ENCODE data around the gene CTCF. TPM values are rescaled to one million over a fixed set of nuclear protein-coding genes. Genes with fewer than 3 reads are reported as not detected.
A peak's percentile ranks its signal among the peaks of the same experiment; 100 is the strongest.

CTCF gene
- total RNA-seq, 1 donor from 2014 or later = 36.0 TPM

DNA sequence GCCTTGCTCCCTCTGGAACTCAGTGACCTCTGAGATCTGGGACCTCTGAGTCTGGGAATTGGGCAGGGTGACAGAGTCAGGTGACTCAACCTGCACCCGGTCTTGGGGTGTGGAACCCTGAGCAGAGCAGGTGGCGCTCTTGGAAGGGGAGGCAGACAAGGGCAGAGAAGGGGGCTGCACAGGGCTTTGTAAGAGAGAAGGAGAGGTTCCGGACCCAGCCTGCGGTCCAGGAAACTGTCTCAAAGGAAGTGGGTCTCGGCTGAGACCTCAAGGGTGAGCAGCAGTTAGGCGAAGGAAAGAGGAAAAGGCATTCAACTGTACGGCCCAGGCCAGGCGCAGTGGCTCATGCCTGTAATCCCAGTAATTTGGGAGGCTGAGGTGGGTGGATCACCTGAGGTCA is 43.6 kb upstream of the CTCF start:
- no peaks in the 10 kb centered on the region for H3K27me3 ChIP-seq
- TF ChIP-seq, protein P1, sequence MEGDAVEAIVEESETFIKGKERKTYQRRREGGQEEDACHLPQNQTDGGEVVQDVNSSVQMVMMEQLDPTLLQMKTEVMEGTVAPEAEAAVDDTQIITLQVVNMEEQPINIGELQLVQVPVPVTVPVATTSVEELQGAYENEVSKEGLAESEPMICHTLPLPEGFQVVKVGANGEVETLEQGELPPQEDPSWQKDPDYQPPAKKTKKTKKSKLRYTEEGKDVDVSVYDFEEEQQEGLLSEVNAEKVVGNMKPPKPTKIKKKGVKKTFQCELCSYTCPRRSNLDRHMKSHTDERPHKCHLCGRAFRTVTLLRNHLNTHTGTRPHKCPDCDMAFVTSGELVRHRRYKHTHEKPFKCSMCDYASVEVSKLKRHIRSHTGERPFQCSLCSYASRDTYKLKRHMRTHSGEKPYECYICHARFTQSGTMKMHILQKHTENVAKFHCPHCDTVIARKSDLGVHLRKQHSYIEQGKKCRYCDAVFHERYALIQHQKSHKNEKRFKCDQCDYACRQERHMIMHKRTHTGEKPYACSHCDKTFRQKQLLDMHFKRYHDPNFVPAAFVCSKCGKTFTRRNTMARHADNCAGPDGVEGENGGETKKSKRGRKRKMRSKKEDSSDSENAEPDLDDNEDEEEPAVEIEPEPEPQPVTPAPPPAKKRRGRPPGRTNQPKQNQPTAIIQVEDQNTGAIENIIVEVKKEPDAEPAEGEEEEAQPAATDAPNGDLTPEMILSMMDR (IDR thresholded peaks at IDR 0.05) = no peak
- intact Hi-C loops (cut with DNase I) = no loop called here
- no peak for DNase-seq
- no peak for ATAC-seq
- peaks cover 12% of the 10 kb centered on the region for H3K4me1 ChIP-seq
- no peaks in the 10 kb centered on the region for H3K36me3 ChIP-seq
- H3K27ac ChIP-seq = no peak overlapping the region
- H3K4me3 ChIP-seq = no peak overlapping the region
- no peaks in the 10 kb centered on the region for H3K9me3 ChIP-seq

DNA sequence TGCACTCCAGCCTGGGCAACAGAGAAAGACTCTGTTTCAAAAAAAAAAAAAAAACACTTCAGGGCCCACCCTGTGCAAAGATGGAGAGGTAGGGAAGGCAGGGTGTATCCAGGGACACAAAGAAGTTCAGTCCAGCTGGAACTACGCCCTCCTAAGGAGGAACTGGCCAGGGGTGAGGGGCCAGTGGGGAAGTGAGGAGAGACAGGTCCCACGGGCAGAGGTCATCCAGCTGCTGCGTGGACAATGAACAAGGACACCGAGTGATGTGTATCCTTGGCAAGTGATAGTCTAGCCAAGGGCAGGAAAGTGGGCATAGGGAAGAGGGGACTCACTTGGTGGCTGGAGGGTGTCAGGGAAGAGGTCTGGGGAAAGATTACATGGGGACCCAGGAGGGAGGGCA is 43.1 kb upstream of the CTCF start:
- intact Hi-C loops (cut with DNase I) = no loop called here

DNA sequence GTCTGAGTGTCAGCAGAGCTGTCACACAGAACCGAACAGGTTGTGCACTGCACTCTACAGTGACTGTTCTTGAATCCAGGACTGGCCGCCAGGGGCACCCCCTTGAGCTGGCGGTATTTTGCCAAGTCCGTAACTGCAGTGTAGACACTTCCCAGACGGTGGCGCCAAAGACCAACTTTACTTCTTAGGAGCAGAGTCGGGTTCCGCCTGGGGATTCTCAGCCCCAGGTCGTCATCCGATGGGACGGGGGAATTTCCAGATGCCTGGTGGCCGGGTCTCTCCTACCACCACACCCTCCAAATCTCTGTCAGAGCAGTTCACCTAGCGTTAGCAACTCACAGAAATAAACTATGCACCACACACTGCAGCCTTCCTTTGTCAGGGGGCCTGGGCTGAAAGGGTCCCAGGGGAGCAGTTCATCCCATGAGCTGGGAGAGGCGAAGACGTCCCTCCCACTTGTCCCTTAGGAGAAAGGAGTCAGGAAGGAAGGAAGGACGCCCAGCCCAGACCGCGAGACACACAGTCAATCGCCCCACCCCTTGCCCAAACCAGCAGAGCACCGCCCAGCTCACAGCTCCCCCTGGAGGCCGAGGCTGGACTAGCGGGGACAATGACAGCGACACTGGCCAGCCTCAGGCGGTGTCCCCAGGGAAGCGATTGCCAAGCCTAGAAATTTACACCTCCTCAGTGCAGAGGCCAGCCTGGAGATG is 41.1 kb upstream of the CTCF start:
- ATAC-seq (peak; percentile 96), DNase-seq (peak; percentile 95)
- H3K27me3 ChIP-seq = no peaks in the 10 kb centered on the region
- H3K4me1 ChIP-seq = peaks cover 4% of the 10 kb centered on the region
- intact Hi-C loops (cut with DNase I) = loop anchor here (10.0 kb wide), 1 partner anchor 134 kb away; no protein-coding TSS in a partner anchor
- TF ChIP-seq, protein P1 (IDR thresholded peaks at IDR 0.05) = peak; percentile 75
- H3K36me3 ChIP-seq = no peaks in the 10 kb centered on the region
- peak overlapping the region; percentile 86 for H3K27ac ChIP-seq
- no peaks in the 10 kb centered on the region for H3K9me3 ChIP-seq
- peak overlapping the region; percentile 47 for H3K4me3 ChIP-seq

More for the DNA sequence above, 43.1 kb upstream of the CTCF start:
- H3K27me3 ChIP-seq = no peaks in the 10 kb centered on the region
- ATAC-seq = no peak
- no peaks in the 10 kb centered on the region for H3K9me3 ChIP-seq
- no peak for DNase-seq
- TF ChIP-seq, protein P1 (IDR thresholded peaks at IDR 0.05) = no peak
- H3K4me3 ChIP-seq = no peak overlapping the region
- no peak overlapping the region for H3K27ac ChIP-seq
- H3K36me3 ChIP-seq = no peaks in the 10 kb centered on the region
- peaks cover 9% of the 10 kb centered on the region for H3K4me1 ChIP-seq

DNA sequence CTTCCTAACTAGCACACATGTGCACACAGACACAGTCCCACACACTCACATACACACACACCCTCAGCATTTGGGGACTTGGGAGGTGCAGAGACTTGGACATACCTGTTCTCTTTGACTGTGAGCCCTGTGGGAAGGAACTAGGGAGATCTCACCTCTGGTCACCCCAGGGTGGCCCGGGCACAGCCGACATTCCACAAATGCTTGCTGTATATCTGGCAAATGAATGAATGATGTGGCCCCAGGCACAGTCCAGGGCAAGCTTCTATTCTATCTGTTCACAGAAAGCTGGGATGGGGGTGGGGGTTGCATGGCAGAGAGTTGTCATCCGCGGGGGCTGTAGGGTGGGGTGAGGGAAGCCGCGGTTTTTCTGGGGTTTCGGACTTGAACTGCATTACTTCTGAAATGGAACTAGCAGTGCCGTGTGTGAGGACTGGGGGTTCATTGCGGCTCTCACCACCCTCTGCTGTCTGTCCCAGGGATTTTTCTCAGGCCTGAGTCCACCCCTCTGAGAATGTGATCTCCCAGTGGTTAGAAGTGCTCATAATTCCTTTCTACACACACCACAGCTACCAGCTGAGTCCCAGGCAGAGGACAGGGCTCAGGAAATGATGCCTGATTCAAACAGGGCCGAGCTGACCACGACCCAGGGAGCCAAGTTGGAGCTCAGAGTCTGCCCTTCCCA is 37.0 kb upstream of the CTCF start:
- no peak for ATAC-seq
- Histone ChIP-seq H3K36me3 (no peaks in the 10 kb centered on the region), H3K9me3 (no peaks in the 10 kb centered on the region), H3K27ac (no peak overlapping the region), H3K4me3 (no peak overlapping the region), H3K4me1 (peaks cover 17% of the 10 kb centered on the region), H3K27me3 (no peaks in the 10 kb centered on the region)
- no peak for DNase-seq
- intact Hi-C loops (cut with DNase I) = loop anchor here (10.0 kb wide), 1 partner anchor 129 kb away; no protein-coding TSS in a partner anchor
- TF ChIP-seq, protein P1 (IDR thresholded peaks at IDR 0.05) = no peak

DNA sequence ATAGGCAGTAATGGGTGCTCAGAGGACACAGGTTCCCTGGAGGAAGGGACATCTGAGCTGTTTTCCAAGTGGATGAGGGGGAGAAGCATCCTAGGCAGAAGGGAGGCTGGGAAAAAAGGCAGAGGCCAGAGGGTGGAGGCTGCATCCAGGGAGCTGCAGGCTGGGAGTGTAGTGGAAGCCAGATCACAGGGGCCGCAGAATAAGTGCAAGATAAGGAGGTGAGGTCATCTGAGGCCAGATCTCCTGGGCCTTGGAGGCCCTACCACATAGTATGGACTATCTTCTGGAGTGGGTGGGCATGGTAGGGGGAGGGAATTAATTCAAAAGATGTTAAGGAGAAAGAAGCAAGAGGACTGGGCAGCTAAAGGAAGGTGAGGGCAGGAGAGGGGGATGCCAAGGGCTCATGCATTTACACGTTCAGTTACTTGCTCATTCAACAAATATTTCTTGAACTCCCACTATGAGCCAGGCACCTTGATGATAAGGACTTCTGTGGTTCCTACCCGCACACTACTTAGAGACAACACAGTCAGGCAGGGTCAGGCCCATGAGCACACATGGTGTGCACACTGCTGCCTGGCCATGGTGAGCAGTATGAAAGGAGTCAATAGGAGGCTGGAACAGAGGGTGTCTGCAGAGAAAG is 36.1 kb upstream of the CTCF start:
- DNase-seq (no peak), ATAC-seq (no peak)
- intact Hi-C loops (cut with DNase I) = loop anchor here (10.0 kb wide), 1 partner anchor 129 kb away; no protein-coding TSS in a partner anchor
- Histone ChIP-seq H3K9me3 (no peaks in the 10 kb centered on the region), H3K27ac (no peak overlapping the region), H3K4me3 (no peak overlapping the region), H3K27me3 (no peaks in the 10 kb centered on the region), H3K36me3 (no peaks in the 10 kb centered on the region), H3K4me1 (peaks cover 26% of the 10 kb centered on the region)
- TF ChIP-seq, protein P1 (IDR thresholded peaks at IDR 0.05) = no peak

All from upper lobe of right lung (tissue), 1 donor.